DLD1 (cell line): Measurements from ENCODE around the gene HNRNPUL2.

Experiments
- in situ Hi-C: cut with HindIII; loops from 2 replicates; pipeline ENCODE4 v1.10.0; 2017; ENCODE audit warnings: low sequenced_read_pairs

The HNRNPUL2 gene

GRCh38 chr11:62671608-62672389 is 55.5 kb downstream of the HNRNPUL2 start, which contains the start of the genes LBHD1 and UQCC3:
LBHD1 (minus strand) TSS chr11:62672267; CDS start chr11:62670031, 2,236 bp downstream.
UQCC3 (plus strand) TSS chr11:62671673; CDS start chr11:62671746, 73 bp downstream.
- in situ Hi-C loops: loop anchor here (10.0 kb wide), 1 partner anchor 247 kb away; no protein-coding TSS in a partner anchor

DNA sequence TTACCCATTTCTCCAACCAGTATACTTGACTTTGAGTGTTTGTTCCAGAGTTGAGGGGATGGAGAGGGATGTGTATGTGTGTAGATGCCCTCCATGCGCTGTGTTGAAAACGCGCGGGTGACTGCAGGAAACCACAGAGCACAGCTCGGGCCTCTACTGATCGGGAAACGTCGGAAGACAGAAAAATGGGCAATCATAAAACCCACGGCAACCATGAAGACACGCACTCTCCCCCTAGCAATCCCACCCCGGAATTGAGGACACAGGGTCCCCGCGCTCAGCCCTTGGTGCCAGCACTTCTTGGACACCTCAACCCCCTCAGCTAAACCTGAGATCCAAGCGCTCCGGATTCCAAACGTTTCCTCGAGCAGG is 56.0 kb downstream of the HNRNPUL2 start:
- in situ Hi-C loops: loop anchor here (10.0 kb wide), 1 partner anchor 246 kb away; no protein-coding TSS in a partner anchor

DNA sequence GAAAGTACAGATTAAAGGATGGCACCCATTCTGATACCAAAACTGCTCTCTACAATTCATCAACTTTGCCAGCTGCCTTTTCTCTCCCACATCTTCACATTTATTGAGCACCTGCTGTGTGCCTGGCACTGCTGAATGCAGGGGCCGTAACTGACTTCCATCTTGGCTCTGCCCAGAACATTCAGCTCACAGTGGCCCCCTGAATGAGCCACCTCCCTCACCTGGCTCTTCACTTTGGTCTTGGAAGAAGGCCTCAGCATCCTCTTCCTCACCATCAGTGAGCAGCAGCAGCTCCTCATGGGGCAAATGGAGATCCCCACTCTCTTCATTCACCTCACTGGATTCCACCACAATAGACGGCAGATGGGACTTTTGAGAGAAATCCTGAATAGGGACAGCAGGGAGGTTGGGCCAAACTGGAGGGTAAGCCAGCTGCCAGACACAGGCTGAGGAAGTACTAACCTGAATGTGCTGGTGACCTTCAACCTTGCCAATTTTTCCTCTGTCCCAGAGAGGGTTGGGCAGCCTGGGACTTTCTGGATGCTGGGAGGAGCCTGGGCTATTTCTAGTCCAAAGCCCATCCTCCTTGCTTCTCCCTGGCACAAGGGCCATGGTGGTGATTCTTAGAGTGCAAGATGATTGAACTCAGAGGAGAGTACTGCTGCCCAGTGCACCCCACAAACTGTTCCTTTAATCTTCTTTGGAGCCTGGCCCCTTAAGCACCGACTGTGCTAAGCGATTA is 57.7 kb downstream of the HNRNPUL2 start:
- in situ Hi-C loops: loop anchor here (10.0 kb wide), 1 partner anchor 245 kb away; no protein-coding TSS in a partner anchor

DNA sequence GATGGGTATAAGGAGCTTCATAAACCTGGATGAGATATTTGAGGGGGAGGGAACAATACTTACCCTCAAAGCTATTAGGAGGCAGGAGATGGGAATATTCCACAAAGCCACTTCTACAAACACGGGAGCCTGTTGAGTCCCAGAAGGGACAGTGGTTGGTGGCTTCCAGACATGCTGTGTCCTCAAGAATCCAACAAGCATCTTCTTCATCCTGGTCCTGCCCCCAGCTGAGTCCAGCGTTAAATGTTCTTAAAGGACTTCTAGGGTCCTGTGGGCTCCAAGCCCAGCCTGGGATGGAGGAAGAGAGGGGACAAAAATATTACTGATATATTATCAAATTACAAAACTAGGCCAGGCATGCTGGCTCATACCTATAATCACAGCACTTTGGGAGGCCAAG is 59.8 kb downstream of the HNRNPUL2 start:
- in situ Hi-C loops: no loop called here

DNA sequence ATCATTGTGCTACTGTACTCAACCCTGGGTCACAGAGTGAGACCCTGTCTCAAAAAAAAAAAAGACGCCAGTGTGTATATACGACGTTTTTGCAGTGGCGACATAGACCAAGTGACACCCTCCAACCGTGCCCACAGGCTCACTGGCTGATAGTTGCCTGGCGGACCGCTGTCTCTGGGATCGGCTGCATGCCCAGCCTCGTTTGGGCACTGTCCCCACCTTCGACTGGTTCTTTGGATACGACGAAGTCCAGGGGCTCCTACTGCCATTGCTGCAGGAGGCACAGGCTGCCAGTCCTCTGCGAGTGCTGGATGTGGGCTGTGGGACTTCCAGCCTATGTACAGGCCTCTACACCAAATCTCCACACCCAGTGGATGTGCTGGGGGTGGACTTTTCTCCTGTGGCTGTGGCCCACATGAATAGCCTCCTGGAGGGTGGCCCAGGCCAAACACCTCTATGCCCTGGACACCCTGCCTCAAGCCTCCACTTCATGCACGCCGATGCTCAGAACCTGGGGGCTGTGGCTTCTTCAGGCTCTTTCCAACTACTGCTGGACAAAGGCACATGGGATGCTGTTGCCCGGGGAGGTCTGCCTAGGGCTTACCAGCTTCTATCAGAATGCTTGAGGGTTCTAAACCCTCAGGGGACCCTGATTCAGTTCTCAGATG is 60.9 kb downstream of the HNRNPUL2 start:
- in situ Hi-C loops: no loop called here

DNA sequence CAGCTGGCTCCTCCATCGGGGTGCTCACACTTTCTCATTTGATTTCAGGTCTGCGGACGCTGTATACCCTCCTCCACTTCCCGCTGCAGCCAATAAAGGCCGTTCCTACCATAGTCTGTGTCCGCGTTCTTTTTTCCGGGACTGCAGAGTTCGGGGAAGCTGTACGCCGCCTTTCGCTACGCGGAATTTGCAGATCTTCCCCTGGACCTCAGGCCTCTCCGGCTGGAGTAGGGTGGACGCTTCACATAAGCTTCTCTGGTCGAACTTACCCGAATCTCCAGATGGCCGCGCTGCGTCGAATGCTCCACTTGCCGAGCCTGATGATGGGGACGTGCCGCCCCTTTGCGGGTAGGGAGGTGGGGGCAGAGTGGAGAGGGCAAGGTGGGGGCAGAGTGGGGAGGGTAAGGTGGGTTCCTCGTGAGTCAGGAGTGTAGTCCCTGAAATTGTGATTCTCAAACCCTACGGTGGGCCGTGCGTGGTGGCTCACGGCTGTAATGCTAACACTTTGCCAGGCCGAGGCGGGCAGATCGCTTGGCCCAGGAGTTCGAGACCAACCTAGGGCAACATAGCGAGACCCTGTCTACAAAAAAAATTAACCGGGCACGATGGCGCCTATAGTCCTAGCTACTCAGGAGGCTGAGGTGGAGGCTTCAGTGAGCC is 61.5 kb downstream of the HNRNPUL2 start:
- in situ Hi-C loops: no loop called here

- in situ Hi-C loops: no loop called here
Measured at GRCh38 chr11:62665075-62665598, 62.1 kb downstream of the HNRNPUL2 start, which contains the start of the genes C11orf98 and CSKMT. C11orf98 (minus strand) TSS chr11:62665210; CDS start chr11:62665169, 41 bp downstream. CSKMT (plus strand) TSS chr11:62665312; CDS start chr11:62665880, 568 bp downstream.

DNA sequence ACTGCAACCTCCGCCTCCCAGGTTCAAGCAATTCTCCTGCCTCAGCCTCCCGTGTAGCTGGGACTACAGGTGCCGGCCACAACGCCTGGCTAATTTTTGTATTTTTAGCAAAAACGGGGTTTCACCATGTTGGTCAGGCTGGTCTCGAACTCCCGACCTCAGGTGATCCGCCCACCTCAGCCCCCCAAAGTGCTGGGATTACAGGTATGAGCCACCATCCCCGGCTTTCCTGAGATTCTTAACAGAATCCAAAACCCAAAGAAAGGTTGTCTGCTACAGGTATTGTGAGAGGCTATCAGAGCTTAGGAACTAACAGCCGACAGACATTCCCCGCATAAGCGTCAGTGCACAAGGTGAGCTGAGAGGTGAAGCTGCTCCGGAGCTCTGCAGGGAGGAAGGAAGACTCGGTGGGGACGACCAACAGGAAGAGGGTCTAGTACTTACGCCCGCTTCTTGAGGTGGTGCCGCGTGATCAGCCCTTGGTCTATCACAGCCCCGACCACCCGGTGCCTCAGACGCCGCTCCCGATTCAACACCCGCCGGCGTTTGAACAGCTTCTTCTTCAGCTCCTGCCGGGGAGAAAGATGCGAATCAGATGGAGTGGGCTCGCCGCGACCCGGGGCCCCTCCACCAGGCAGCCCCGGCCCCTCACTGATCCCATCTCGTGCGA is 62.7 kb downstream of the HNRNPUL2 start:
- in situ Hi-C loops: no loop called here
